A549 (cell line): ENCODE data around the gene ZNF521.

Experiments
- TF ChIP-seq, protein P1 (sequence below): fragments of >200 bp; sonication (Bioruptor Twin); formaldehyde crosslinking; IDR thresholded peaks from 3 replicates; pipeline ENCODE4 v1.5.1; 2016
- TF ChIP-seq, protein P2 (sequence below): IDR thresholded peaks from 2 replicates; pipeline ENCODE4 v1.6.1; 2012

DNA sequence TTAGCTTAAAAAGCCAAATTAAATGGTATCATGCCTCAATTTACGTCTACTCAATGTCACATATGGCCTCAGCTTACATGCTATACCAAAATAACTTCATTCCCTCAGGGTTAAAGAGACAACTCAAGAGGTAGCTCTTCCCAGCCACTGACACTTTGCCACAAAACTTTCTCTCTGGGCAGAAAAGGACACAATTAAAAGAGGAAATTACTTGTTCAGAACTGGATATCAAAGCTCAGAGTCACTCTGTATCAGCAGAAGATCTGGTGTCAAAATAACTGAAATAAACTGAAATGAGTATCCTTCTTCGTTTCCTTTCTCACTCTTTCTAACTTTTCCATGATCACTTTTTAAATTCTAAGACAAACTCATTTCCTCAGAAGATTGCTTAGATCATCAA lies 108.7 kb downstream of the ZNF521 start:
- TF ChIP-seq, protein P1, sequence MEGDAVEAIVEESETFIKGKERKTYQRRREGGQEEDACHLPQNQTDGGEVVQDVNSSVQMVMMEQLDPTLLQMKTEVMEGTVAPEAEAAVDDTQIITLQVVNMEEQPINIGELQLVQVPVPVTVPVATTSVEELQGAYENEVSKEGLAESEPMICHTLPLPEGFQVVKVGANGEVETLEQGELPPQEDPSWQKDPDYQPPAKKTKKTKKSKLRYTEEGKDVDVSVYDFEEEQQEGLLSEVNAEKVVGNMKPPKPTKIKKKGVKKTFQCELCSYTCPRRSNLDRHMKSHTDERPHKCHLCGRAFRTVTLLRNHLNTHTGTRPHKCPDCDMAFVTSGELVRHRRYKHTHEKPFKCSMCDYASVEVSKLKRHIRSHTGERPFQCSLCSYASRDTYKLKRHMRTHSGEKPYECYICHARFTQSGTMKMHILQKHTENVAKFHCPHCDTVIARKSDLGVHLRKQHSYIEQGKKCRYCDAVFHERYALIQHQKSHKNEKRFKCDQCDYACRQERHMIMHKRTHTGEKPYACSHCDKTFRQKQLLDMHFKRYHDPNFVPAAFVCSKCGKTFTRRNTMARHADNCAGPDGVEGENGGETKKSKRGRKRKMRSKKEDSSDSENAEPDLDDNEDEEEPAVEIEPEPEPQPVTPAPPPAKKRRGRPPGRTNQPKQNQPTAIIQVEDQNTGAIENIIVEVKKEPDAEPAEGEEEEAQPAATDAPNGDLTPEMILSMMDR, result no peak
- TF ChIP-seq, protein P2, sequence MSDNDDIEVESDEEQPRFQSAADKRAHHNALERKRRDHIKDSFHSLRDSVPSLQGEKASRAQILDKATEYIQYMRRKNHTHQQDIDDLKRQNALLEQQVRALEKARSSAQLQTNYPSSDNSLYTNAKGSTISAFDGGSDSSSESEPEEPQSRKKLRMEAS, result no peak
